Suppressor macrophage treated with lipopolysaccharide for 1 hour (primary cell): ENCODE measurements around the gene DHRS7B.
"Not testable (repeated sequence)": the region's sequence is repeated elsewhere in the genome, so short reads cannot be mapped to it uniquely, and the experiment has no call there.

Experiments used
- DNase-seq, 3 donors: peaks; one replicate each; pipeline ENCODE4 v3.0.0-alpha.2; 2020 to 2022

The DHRS7B gene

DNA sequence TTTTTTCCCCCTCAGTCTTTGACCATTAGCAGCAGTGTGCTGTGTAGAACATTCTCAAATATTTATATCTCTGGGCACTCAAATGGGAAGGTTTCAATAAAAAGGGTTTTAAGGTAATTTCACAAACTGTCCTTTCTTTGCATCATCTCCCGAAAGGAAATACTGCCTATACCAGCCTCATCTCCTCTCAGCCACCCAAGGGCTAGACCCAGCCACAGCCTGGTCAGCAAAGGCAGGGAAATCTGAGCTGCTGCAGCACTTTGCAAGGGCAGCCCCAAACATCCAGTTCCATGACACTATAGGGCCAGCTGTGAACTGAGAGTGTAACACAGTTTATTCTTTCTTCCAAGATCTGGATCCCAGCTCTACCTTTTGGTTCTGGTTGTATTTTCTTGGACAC lies 58.3 kb downstream of the DHRS7B start:
- no peak for DNase-seq

DNA sequence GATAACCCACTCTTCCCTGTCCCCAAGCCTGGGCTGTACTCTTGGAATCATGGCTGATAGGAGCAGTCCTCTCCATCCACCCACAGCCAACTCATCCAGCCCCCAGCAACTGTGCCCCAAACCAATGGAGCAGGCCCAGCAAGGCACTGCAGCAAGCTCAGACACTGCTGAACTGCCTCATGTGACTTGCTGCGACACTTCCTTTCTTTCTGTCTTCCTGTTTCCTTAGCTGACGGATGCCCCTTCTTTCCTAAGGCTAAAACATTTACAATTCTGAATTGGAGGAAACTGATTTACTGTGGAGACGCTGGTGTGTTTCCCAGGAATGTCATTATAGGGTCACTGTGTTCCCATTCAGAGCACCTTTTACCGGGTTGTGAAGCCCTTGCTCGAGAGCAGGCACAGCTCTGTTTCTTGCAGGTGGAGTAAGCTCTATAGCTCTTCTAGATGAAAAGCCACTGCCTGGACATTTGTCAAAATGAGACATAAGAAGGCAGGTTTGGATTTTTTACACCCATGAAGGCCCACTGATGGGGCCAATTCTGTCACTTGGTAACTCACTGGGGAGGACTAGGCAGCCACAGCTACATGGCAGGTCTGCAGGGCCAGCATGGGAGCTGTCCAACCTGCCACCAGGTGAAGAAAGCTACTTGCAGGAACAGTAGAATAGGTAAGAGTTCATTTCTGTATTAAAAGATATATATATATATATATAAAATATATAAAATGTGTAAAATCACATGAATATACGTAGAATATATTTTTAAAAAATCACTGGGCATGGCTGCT lies 59.8 kb downstream of the DHRS7B start:
- peak; percentile 32 to 51 (median 41) for DNase-seq

DNA sequence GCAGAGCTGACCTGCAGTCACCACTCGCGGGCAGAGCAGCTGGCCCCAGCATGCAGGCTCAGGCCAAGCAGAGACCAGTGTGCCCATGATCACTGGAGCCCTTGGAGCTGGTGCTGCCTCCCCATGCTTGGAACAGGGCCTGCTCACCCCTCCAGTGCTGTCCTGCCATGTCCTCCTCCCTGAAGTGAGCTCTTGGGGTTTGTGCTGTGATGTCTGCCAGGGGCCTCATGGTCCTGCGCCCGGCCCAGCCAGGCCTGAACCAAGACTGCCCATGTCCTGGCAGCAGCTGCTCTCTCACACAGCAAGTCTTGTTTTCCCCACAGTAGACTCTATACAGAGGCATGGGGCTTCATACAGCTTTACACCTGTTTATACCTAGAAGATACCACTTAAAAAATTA lies 62.6 kb downstream of the DHRS7B start:
- DNase-seq, result no peak

DNA sequence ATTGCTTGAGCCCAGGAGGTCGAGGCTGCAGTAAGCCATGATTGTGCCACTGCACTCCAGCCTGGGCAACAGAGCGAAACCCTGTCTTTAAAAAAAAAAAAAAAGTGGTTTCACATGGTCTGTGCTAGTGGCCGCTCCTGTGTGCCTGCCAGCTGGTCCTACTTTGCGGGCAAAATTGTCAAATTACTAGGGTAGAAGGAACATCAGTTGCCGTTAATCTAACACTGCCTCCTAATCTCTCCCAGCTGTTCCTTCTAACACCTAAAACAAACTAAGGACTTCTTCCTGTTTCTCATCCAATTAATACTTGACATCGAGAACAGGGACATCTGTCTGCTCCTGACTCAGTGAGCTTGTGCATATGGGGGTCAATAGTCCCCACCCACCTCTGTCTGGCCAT lies 63.3 kb downstream of the DHRS7B start:
- DNase-seq, result no peak

DNA sequence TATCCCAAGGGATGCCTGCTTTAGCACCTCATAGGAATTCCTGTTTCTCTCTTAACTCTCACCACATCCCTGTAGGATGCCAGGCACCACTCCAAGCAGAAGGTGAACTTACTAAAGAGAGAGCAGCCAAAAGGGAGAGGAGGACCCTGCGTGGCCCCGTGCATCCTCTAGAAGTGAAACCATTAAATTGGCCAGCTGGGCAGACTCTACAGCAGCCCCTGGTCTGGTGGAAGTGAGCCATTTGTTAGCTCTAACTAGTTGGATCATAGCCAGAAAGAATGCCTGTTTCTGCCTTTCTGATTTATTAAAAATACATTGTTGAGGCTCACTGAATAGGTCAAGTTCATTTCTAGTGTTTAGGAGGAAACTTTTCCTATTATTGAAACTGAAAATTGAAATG lies 64.9 kb downstream of the DHRS7B start:
- peak in 1 of 3 donors; percentile 24 for DNase-seq

DNA sequence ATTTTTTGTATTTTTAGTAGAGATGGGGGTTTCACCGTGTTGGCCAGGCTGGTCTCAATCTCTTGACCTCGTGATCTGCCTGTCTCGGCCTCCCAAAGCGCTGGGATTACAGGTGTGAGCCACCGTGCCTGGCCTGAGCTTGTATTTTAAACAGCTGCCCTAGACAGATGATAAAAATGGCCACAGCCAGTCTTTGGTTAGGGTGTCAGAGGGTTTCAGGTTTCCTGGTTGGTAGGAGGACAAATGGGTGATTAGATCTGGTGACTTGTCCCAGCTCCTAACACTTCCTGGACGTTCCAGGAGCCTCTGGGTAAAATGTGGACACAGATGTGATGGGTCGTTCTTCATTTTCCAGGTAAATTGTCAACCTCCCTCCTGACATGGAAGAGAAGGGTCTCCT lies 65.7 kb downstream of the DHRS7B start:
- not testable (repeated sequence) for DNase-seq

DNA sequence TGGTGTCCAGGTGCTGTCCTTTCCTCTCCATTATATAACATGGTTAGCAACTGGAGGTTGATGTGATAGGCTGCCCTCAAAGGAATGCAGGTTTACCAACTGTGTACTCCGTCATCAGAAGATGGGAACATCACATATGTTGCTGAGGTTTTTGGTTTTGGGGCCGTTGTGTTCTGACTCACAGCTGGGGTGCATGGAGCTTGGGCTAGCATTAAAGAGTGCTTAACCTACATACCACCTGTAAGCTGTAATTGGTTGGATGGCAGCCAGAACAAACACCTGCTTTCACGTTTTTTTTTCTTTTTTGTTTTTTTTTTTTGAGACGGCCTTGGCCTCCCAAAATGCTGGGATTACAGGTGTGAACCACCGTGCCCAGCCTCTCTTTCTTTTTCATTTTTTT lies 66.3 kb downstream of the DHRS7B start:
- DNase-seq, result no peak

DNA sequence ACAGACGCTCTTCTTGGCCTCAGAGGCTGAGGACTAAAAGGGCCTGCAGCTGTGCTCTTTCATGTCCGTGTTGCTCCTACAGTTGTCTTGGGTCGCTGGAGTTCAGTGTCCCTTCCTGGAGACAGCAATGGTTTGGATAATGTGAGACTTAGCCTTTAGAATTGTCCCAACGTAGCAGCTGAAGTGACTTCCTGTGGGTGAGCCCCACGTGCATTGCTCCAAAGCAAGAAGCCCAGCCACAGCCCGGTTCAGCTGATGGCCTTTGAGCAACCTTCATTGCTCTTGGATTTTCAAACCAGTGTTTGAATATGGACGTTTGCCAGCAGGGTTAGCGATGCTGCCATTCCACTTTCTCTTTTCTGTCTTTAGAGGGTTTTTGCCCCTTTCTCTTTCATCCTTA lies 67.5 kb downstream of the DHRS7B start:
- no peak for DNase-seq

DNA sequence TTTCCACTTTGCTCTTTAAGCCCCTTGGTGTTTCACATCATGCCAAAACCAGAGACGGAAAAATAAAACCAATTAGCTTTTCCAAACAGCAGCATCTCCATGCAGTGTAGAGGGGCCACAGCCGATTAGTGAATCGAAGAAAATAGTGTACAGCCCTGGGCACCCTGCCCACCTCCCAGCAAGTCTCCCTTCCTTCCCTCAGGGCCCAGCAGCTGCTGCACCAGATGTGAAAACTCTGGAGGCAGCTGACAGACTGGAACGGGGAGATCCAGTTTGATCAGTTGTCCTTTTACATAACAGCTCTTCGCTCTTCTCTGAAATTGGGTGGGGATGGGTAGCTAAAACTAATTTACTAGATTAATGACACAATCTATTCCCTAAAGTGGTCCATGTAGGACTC lies 67.9 kb downstream of the DHRS7B start:
- no peak for DNase-seq

DNA sequence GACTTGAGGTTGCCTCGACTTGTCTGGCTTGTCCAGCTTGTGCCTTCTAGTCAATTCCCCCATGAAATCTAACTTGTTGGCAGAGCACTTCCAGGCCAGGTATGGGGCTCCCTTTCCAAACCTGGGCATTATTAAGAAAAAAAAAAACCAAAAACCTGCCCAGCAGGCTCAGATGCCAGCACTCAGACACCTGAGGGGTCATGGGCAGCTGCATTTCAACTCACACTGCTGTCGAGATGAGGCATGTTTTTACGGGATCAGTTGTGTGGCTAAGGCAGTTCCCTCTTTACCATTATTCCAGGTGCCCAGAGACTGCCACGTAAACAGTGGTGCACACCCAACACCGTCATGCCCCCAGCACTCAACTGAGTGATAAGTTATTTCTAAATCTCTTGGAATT lies 69.4 kb downstream of the DHRS7B start:
- no peak for DNase-seq

DNA sequence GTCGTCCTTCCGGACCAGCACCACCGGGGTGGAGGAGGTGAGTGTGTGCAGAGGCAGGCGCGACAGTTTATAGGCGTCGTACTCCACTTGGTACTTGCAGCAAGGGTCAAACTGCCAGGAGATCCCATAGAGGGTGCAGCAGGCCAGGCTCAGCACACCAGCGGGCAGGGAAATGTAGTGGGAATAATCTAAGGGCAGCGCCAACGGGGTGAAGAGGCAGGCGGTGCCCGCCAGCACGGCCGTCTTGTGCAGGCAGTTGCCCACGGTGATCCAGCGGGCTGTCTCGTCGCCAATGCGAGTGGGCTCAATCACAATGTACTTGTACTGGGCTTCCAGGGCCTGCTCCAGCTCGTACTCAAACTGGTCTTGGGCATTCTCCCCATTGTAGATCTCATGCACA lies 71.6 kb downstream of the DHRS7B start:
- no peak for DNase-seq

DNA sequence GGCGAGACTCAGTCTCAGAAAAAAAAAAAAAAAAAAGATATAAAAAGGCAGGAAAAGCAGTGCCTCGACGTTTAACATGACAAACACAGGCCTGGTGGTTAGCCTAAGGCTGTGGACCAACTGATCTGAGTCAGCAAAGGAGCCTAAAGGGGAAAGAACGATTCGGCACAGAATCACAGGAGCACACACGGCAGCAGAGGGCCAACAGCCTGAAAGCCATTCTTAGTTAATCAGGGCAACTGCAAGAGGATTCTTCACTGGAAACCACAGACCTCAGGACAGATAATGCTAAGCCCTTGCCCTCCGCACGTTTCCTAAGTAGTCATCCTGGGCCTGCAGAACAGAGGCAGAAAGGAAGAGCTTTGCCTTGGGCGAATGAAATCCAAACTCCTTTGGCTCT lies 72.5 kb downstream of the DHRS7B start:
- no peak for DNase-seq

DNA sequence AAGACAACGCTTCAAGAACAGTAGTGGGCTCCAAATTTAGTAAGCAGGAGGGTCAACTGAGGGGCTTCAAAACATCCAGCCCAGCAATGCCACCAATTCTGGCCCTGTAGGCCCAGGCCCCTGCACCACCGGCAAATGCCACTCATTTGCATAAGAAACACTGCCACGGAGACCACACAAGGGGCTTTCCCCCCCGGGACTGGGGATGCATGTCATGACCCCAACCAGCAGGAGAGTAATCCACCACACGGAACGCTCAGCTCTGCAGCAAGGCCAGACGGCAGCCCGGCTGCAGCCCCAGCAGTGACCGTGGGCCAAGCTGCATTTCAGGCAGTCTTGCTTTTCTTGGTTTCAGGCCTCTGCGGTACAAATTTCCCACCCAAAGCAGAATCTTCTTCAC lies 73.1 kb downstream of the DHRS7B start:
- DNase-seq, result no peak

DNA sequence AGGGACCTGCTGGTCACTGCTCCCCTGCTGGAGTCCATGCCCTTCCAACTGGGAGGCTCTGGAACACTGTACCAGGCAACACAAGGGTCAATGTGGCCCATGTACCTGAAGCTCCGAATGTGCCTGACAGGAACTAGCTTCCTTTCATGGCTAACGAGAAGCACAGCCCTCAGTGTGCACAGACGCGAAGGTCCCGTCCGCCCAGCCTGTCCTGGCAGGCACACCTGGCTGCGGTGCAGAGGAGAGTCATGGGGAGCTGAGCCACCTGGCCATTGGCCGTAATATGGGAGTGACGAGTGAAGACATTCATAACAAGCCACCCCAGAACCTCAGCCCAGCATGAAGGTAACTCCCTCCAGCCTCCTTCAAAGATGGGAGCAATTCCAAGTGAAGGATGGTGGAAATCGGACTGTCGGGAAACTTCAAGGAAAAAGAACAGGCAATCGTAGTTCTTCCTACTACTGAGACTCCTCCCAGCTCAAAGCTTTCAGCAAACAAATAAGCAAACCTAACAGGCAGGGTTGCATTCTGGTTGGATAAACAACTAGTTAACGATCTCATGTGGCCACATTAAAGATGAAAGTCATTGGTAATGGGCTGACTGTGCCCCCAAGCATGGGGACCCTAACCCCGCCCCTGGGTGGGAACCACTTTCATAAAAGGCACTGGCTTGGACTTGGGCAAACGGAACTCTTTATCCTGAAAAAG lies 74.0 kb downstream of the DHRS7B start:
- DNase-seq, result no peak

DNA sequence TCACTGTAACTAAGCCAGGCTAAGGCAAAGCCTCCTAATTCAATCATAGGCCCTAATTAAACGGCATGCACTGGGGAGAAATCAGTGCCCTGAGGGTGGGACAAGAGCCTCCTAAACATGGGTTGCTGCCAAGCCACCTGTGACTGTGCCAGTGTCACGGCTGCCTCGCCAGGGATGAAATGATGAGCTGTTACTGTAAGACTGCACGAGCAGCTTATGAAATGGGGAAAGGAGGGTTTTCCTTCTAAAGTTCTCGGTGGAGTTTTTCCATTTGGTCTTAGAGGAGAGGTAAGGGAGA lies 74.5 kb downstream of the DHRS7B start:
- no peak for DNase-seq

DNA sequence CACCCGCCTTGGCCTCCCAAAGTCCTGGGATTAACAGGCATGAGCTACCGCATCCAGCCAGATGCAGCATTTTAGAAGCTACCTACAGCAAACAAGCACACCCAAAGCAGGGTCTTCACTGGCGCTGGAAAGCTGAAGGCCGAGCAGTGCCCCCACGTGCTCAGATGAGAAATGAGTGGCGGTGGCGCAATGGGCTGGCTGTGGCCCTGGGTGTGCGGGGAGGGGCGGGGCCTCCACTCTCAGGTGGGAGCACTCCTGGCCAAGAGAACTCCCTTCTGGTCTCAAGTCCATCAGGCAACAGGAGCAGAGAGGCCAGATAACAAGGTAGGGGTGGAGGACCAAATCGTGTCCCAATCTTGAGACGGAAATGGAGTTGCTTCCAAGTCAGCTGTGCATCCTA lies 75.1 kb downstream of the DHRS7B start:
- no peak for DNase-seq

DNA sequence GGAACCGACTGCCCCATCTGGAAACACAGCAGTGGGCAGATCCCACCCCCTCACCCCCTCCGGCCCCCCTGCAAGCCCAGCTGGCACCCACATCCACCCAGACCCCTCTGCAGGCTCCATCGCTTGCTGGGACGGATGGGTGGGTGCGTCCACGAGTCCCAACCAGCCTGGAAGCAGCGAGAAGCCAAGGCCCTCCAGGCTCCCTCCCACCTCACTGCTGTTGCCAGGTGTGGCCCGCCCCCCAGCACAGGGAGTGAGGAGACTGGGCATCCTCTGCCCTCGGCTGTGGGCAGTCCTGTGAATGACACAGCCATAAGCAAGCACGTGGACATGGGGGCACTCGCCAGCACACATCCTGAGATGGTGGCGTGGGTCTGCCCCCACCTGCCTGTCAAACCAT lies 75.7 kb downstream of the DHRS7B start:
- no peak for DNase-seq

DNA sequence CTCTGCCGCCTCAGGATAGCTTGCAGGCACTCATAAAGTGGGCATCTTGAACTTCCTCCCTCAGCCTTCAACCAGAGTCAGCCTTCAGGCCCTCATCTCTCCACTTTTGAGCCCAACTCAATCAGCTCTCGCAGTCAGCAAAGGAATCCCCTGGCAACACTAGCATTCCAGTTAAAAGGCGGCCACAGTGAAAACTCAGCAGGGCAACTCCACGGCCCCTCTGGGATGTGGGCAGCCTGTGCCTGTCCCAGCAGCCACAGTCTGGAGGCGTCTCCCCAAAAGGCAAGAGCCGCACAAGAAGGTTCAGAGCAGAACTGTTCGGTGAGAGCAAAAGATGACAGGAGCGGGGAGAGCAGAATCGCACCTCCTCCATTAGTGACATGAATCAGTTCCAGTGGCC lies 78.2 kb downstream of the DHRS7B start:
- DNase-seq, result no peak

DNA sequence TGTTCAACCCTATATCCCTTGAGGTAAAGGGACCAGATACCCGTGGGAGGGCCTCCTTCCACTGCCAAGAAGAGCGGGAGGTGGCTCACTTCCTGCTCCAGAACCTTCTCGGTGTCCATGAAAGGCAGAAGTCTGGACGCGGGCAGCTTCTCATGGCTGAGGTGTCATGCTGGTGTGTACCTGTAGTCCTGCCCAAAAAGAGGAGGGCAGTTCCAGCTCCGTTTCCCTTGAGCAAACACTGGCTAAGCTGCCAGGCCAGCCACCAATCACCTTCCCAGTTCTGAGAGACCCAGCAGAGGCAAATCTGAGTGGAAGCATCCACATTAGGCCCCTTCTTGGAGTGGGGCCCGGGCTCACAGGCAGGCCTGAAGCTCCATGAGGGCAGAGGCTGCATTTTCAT lies 81.6 kb downstream of the DHRS7B start:
- no peak for DNase-seq

DNA sequence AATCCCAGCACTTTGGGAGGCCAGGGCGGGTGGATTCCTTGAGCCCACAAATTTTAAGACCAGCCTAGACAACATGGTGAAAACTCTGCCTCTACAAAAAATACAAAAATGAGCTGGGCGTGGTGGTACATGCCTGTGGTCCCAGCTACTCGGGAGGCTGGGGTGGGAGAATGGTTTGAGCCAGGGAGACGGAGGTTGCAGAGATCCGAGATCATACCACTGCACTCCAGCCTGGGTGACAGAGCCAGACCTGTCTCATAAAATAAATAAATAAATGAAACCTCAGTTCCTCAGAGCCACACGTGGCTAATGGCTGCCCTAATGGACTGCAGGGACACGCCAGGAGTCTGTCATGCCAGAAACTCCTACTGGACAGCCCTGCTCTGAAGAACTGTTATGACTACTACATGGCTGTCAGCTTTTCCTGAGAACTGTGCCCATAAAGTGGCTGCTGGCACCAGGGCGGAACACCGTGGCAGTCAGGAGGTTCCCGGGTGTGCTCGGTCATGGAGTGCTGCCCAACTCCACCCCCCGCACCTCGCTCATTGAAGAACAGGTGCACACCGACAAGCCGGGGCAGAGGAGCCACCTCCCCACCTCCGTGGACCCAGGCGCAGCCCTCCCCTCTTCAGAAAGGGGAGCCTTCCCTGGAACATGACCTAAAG lies 82.9 kb downstream of the DHRS7B start:
- DNase-seq, result no peak

DNA sequence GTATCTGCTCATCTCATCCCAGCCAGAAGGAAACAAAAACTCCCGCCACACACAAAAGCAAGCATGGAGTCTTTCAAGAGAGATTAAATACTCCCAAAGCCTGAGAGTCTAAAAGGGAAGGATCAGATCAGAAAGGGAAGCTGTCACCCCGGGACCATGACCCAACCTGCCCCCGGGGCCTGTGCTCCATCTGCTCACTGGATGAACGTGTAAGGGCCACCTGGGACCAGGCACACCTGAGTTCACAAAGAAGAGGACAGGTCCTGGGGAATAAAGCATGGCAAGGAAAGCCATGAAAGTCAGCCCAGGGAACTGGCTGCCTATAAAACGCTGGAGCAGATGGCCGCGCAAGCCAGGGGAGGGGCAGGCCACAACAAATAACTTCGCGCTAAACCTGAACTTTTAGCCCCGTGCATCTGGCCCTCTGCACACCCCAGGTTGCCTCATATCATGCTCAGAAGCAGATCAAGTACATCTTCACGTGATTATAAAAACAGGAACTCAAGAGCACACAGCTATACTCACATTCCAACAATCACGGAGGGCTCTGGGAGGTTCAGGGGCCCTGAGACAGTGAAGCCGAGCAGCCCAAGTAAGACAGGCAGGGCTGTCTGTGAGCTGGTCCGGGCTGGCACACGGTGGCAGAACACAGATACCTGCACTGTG lies 83.8 kb downstream of the DHRS7B start:
- DNase-seq, result peak in 1 of 3 donors; percentile 20

DNA sequence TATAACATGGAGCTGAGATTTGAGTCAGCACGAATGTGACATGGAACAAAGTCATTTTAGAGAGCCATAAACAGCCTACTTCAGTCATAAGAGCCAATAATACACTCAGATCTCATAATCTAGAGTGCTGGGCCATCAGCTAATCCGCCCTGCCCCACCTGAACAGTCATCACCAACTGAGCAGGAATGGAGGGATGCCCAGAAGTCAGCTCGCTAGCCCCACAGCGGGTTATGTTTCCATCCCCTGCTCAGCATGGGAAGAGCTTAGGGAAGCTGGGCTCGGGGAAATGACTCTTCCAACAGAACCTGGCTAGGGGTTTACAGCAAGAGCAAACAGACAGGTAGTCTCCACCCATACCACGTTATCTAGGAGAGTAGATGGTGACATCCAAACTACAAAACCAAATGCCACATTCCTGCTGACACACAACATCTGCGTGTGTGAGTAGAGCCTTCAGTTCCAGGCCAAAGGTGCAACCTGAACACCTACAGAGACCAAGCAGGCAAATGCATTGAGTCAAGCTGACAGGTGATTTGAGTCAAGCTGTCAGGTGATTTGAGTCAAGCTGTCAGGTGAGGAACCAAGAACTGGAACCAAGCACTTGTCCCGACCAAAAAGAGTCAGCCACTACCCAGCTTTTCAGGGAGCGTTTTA lies 85.2 kb downstream of the DHRS7B start:
- DNase-seq, result no peak
